GM12878 (cell line): ENCODE data around the gene RIN1.

Experiments
- BHLHE40 ChIP-seq, 2 experiments: fragments of 450-650 bp in 1 of 2; IDR thresholded peaks; 2 replicates each; pipeline ENCODE4 v1.6.1; 2011 to 2017; ENCODE audit warnings: low read depth in 2 of 2, borderline replicate concordance in 1 of 2, improper control_type of control experiment in 1 of 2, low read length in 1 of 2, mild to moderate bottlenecking in 1 of 2
- CBFB ChIP-seq: IDR thresholded peaks from 2 replicates; pipeline ENCODE4 v1.6.1; 2016; ENCODE audit warnings: antibody characterized with exemption, low read depth
- CEBPB ChIP-seq, 2 experiments: fragments of 150-350 bp in 1 of 2; IDR thresholded peaks; 2 replicates each; pipeline ENCODE4 v1.6.1; 2012 to 2014; ENCODE audit warnings: low read depth in 2 of 2, low read length in 2 of 2, borderline replicate concordance in 1 of 2, inconsistent platforms in 1 of 2
- CHD2 ChIP-seq: IDR thresholded peaks from 2 replicates; pipeline ENCODE4 v1.6.1; 2011; ENCODE audit warnings: low read depth, low read length, improper control_type of control experiment, borderline replicate concordance
- CTCF ChIP-seq, 3 experiments: IDR thresholded peaks in 2 of 3; conservative IDR thresholded peaks in 1 of 3; 2 replicates each; pipeline ENCODE4 v1.5.1; 2011; ENCODE audit warnings: low read depth in 3 of 3, low read length in 3 of 3, mild to moderate bottlenecking in 3 of 3, control low read depth in 2 of 3, moderate library complexity in 2 of 3, inconsistent platforms in 1 of 3, mixed read lengths in 1 of 3; ENCODE audit not compliant: control insufficient read depth in 2 of 3, insufficient read depth in 1 of 3; ENCODE audit errors: extremely low read depth in 1 of 3
- EZH2 ChIP-seq: IDR thresholded peaks from 2 replicates; pipeline ENCODE4 v1.6.1; 2012; ENCODE audit warnings: low read depth, mild to moderate bottlenecking, control low read depth, inconsistent platforms, low read length, borderline replicate concordance; ENCODE audit not compliant: control insufficient read depth
- IRF3 ChIP-seq: fragments of 450-650 bp; IDR thresholded peaks from 2 replicates; pipeline ENCODE4 v1.6.1; 2014; ENCODE audit warnings: mild to moderate bottlenecking
- MAX ChIP-seq: IDR thresholded peaks from 2 replicates; pipeline ENCODE4 v1.6.1; 2012; ENCODE audit warnings: low read depth, low read length, improper control_type of control experiment
- NR2C1 ChIP-seq: fragments of 450-650 bp; IDR thresholded peaks from 2 replicates; pipeline ENCODE4 v1.6.1; 2017; ENCODE audit warnings: antibody characterized with exemption, mild to moderate bottlenecking, moderate library complexity
- POLR2AphosphoS5 ChIP-seq: IDR thresholded peaks from 2 replicates; pipeline ENCODE4 v1.6.1; 2011; ENCODE audit warnings: mild to moderate bottlenecking, low read length, inconsistent platforms
- RAD21 ChIP-seq: IDR thresholded peaks from 2 replicates; pipeline ENCODE4 v1.6.1; 2011; ENCODE audit warnings: mild to moderate bottlenecking, low read depth, low read length, moderate library complexity; ENCODE audit not compliant: insufficient read depth
- TARDBP ChIP-seq: IDR thresholded peaks from 2 replicates; pipeline ENCODE4 v1.6.1; 2016; ENCODE audit warnings: borderline replicate concordance
- YY1 ChIP-seq: IDR thresholded peaks from 2 replicates; pipeline ENCODE4 v1.6.1; 2011; ENCODE audit warnings: low read depth, mild to moderate bottlenecking, low read length
- ZNF274 ChIP-seq: IDR thresholded peaks from one replicate; pipeline ENCODE4 v1.8.0; 2011; ENCODE audit not compliant: insufficient read length, insufficient read depth

- TF ChIP-seq NR2C1: no peak
- no peak for TF ChIP-seq CTCF (IDR thresholded peaks at IDR 0.05 in 2 of 3, conservative IDR thresholded peaks at IDR 0.05 in 1 of 3; ENCODE audit: control insufficient read depth in 2 of 3, extremely low read depth in 1 of 3, insufficient read depth in 1 of 3, low read depth in 3 of 3, low read length in 3 of 3)
- no peak for TF ChIP-seq CHD2
- no peak for TF ChIP-seq IRF3
- TF ChIP-seq POLR2AphosphoS5: no peak
- TF ChIP-seq YY1: no peak
- TF ChIP-seq RAD21: no peak
- TF ChIP-seq EZH2: no peak
- TF ChIP-seq CBFB: no peak
- no peak for TF ChIP-seq ZNF274
- TF ChIP-seq BHLHE40 (IDR thresholded peaks at IDR 0.05; ENCODE audit: borderline replicate concordance in 1 of 2, low read depth in 2 of 2, low read length in 1 of 2): no peak
- no peak for TF ChIP-seq CEBPB (IDR thresholded peaks at IDR 0.05; ENCODE audit: borderline replicate concordance in 1 of 2, low read depth in 2 of 2, low read length in 2 of 2)
- TF ChIP-seq TARDBP: no peak
- TF ChIP-seq MAX: no peak
Observed at GRCh38 chr11:66322732-66323427, 13.4 kb downstream of the RIN1 start.
